OCI-LY3 (cell line): ENCODE results near the gene ADAMTS2.

ENCODE experiments used
- CTCF ChIP-seq: fragments of 200-600, 300-600 bp; sonication (generic); IDR thresholded peaks from 2 replicates; pipeline ENCODE4 v1.5.1; 2014; ENCODE audit warnings: antibody characterized with exemption, low read length, low read depth
- EZH2phosphoT487 ChIP-seq: fragments of 200-600 bp; shearing (Covaris generic); IDR thresholded peaks from 2 replicates; pipeline ENCODE4 v1.6.1; 2018; ENCODE audit warnings: antibody characterized with exemption, mixed run types, low read depth

DNA sequence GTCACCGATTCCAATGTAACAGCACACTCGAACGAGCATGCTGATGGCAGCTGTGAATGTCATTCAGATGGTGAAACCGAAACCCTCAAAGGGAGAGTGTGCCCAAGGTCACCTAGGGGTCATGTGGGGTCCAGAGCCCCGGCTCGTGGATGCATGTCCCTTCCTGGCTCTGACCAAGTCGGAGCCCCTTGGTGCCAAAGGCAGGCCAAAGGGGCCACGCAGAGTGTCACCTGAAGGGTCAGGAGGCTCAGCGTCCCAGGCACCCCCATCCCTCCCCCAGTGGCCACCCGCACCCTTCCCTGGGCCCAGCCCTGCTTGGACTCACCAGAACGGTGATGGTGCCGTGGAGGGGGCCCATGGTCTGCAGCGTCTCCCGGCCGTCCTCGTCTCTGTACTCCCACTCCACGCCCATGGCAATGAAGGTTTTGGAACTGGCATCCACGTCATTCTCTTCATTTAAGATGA is 215.6 kb downstream of the ADAMTS2 start:
- TF ChIP-seq CTCF, result no peak
- no peak for TF ChIP-seq EZH2phosphoT487
